Suprapubic skin (tissue), 4 donors: ENCODE measurements around the gene WWC2. TPM values are rescaled to one million over a fixed set of nuclear protein-coding genes. Genes with fewer than 3 reads are reported as not detected.
A peak's percentile ranks its signal among the peaks of the same experiment; 100 is the strongest.

Source experiments
- DNase-seq, 2 donors: peaks; one replicate each; pipeline ENCODE4 v3.0.0-alpha.2; 2019; ENCODE audit warnings: low spot score in 2 of 2
- H3K27ac ChIP-seq: fragments of 200-600 bp; sonication (generic); one replicate; pipeline ENCODE4 v1.5.1; 2019
- H3K27me3 ChIP-seq: fragments of 200-600 bp; sonication (generic); one replicate; pipeline ENCODE4 v1.5.1; 2019
- H3K36me3 ChIP-seq: fragments of 200-600 bp; sonication (generic); one replicate; pipeline ENCODE4 v1.5.1; 2019
- H3K4me1 ChIP-seq: fragments of 200-600 bp; sonication (generic); one replicate; pipeline ENCODE4 v1.5.1; 2019
- H3K4me3 ChIP-seq: fragments of 200-600 bp; sonication (generic); one replicate; pipeline ENCODE4 v1.5.1; 2019; ENCODE audit warnings: mild to moderate bottlenecking
- H3K9me3 ChIP-seq: fragments of 200-600 bp; sonication (generic); one replicate; pipeline ENCODE4 v1.5.1; 2019
- CTCF ChIP-seq, 2 donors: fragments of 200-600 bp in 1 of 2; fragments of 450-650 bp in 1 of 2; sonication (generic) in 1 of 2; IDR thresholded peaks; one replicate each; pipeline ENCODE4 v1.5.1; 2016 to 2019; ENCODE audit warnings: antibody characterized with exemption in 2 of 2, mild to moderate bottlenecking in 1 of 2, moderate library complexity in 1 of 2
- EP300 ChIP-seq: sonication (generic); formaldehyde crosslinking; IDR thresholded peaks from one replicate; pipeline ENCODE4 v1.6.1; 2017; ENCODE audit warnings: antibody characterized with exemption
- POLR2A ChIP-seq, 2 donors: fragments of 450-650 bp; IDR thresholded peaks; one replicate each; pipeline ENCODE4 v1.6.1; 2017; ENCODE audit warnings: antibody characterized with exemption in 2 of 2, mild to moderate bottlenecking in 2 of 2, moderate library complexity in 2 of 2
- POLR2AphosphoS5 ChIP-seq, 3 donors: sonication (generic); formaldehyde crosslinking; IDR thresholded peaks; one replicate each; pipeline ENCODE4 v1.6.1; 2017; ENCODE audit warnings: antibody characterized with exemption in 3 of 3
- WGBS: methylation state at CpG from one replicate; pipeline ENCODE4 v1.1.5; 2018; 5-methylcytosine and 5-hydroxymethylcytosine counted together
- total RNA-seq, 4 donors: library from RNA; depleted of rRNA; stranded (reverse); fragments of >200 nt; gene quantifications; one replicate each; pipeline ENCODE4 v1.1.0, GENCODE V29; 2016

WWC2 gene
- total RNA-seq, 4 donors from 2014 or later = 9.2 to 30.4 (median 15.2) TPM

GRCh38 chr4:183140911-183141320 lies 41.9 kb downstream of the WWC2 start:
- DNase-seq = no peak
- WGBS = 72% methylated on average over 2 of the region's 2 CpGs
- no peaks in the 10 kb centered on the region for H3K27me3 ChIP-seq
- no peak for TF ChIP-seq POLR2AphosphoS5 (IDR thresholded peaks at IDR 0.05)
- TF ChIP-seq CTCF (IDR thresholded peaks at IDR 0.05) = no peak
- no peak for TF ChIP-seq POLR2A (IDR thresholded peaks at IDR 0.05)
- no peak for TF ChIP-seq EP300
- H3K4me3 ChIP-seq = no peak overlapping the region
- no peak overlapping the region for H3K27ac ChIP-seq
- H3K4me1 ChIP-seq = peaks cover 18% of the 10 kb centered on the region
- no peaks in the 10 kb centered on the region for H3K9me3 ChIP-seq
- H3K36me3 ChIP-seq = no peaks in the 10 kb centered on the region

- no peak for DNase-seq
- Histone ChIP-seq H3K9me3 (no peaks in the 10 kb centered on the region), H3K27ac (no peak overlapping the region), H3K36me3 (no peaks in the 10 kb centered on the region), H3K4me1 (peaks cover 27% of the 10 kb centered on the region), H3K27me3 (no peaks in the 10 kb centered on the region), H3K4me3 (no peak overlapping the region)
- TF ChIP-seq CTCF (IDR thresholded peaks at IDR 0.05) = no peak
- TF ChIP-seq POLR2AphosphoS5 (IDR thresholded peaks at IDR 0.05) = no peak
- no peak for TF ChIP-seq EP300
- no peak for TF ChIP-seq POLR2A (IDR thresholded peaks at IDR 0.05)
- 81% methylated on average over 1 of the region's 1 CpG for WGBS
Observed at GRCh38 chr4:183141997-183142396, 42.9 kb downstream of the WWC2 start.

GRCh38 chr4:183142571-183143550 lies 43.8 kb downstream of the WWC2 start:
- no peak overlapping the region for H3K27ac ChIP-seq
- 15% methylated on average over 6 of the region's 6 CpGs for WGBS
- peaks cover 30% of the 10 kb centered on the region for H3K4me1 ChIP-seq
- H3K9me3 ChIP-seq = no peaks in the 10 kb centered on the region
- no peaks in the 10 kb centered on the region for H3K36me3 ChIP-seq
- peak in 1 of 2 donors; percentile 66 for DNase-seq
- TF ChIP-seq EP300 (no peak), POLR2AphosphoS5 (IDR thresholded peaks at IDR 0.05) (no peak), POLR2A (IDR thresholded peaks at IDR 0.05) (no peak), CTCF (IDR thresholded peaks at IDR 0.05) (no peak)
- no peak overlapping the region for H3K4me3 ChIP-seq
- no peaks in the 10 kb centered on the region for H3K27me3 ChIP-seq

GRCh38 chr4:183144787-183145186 lies 45.7 kb downstream of the WWC2 start:
- Histone ChIP-seq H3K4me1 (peaks cover 34% of the 10 kb centered on the region), H3K36me3 (no peaks in the 10 kb centered on the region), H3K9me3 (no peaks in the 10 kb centered on the region), H3K4me3 (no peak overlapping the region), H3K27ac (no peak overlapping the region), H3K27me3 (no peaks in the 10 kb centered on the region)
- DNase-seq = no peak
- 93% methylated on average over 6 of the region's 6 CpGs for WGBS
- TF ChIP-seq POLR2AphosphoS5 (IDR thresholded peaks at IDR 0.05) = no peak
- no peak for TF ChIP-seq POLR2A (IDR thresholded peaks at IDR 0.05)
- TF ChIP-seq CTCF (IDR thresholded peaks at IDR 0.05) = no peak
- TF ChIP-seq EP300 = no peak

- no peaks in the 10 kb centered on the region for H3K36me3 ChIP-seq
- H3K4me3 ChIP-seq = no peak overlapping the region
- H3K9me3 ChIP-seq = no peaks in the 10 kb centered on the region
- H3K27ac ChIP-seq = no peak overlapping the region
- peaks cover 34% of the 10 kb centered on the region for H3K4me1 ChIP-seq
- no peaks in the 10 kb centered on the region for H3K27me3 ChIP-seq
- TF ChIP-seq POLR2A (IDR thresholded peaks at IDR 0.05) (no peak), EP300 (no peak), POLR2AphosphoS5 (IDR thresholded peaks at IDR 0.05) (no peak), CTCF (IDR thresholded peaks at IDR 0.05) (no peak)
- WGBS = 79% methylated on average over 2 of the region's 2 CpGs
- no peak for DNase-seq
Observed at GRCh38 chr4:183145773-183146172, 46.7 kb downstream of the WWC2 start.
